Measurements from ENCODE around the gene JADE1. TPM values are rescaled to one million over a fixed set of nuclear protein-coding genes. Genes with fewer than 3 reads are reported as not detected.

JADE1 gene
- total and polyA plus RNA-seq, 2 of the 4 experiments (the other 2 are of a cell fraction), result 13.8 to 32.6 TPM

GRCh38 chr4:128837679-128838078, 28.2 kb downstream of the JADE1 start:
- no peak overlapping the region for H4K8ac ChIP-seq (ENCODE audit: low read depth in 2 of 2, low read length in 2 of 2)
- peaks cover 25% of the 10 kb centered on the region for H3K36me3 ChIP-seq (ENCODE audit: control insufficient read depth, insufficient read depth, low read length)
- dilution Hi-C loops (cut with HindIII; ENCODE audit: low sequenced_read_pairs, unreplicated experiment), result no loop called here
- DNase-seq (no peak), ATAC-seq (ENCODE audit: low read depth) (no peak)
- in situ Hi-C loops (cut with MboI; ENCODE audit: low sequenced_read_pairs), result no loop called here
- H2AFZ ChIP-seq (replicated peaks; ENCODE audit: low read length, poor library complexity), result no peak overlapping the region
- H3K4ac ChIP-seq (ENCODE audit: low read depth, low read length), result no peak overlapping the region
- no peak overlapping the region for H3K27ac ChIP-seq (ENCODE audit: insufficient read depth, low read length)
- H2AK5ac ChIP-seq (ENCODE audit: low read depth, low read length), result no peak overlapping the region
- peaks cover 13% of the 10 kb centered on the region for H3K9me1 ChIP-seq (ENCODE audit: insufficient read depth, low read length)
- ChIA-PET POLR2A (ENCODE audit: unreplicated experiment) (no interaction called here), CTCF (no interaction called here)
- H3K4me2 ChIP-seq (ENCODE audit: low read depth, low read length), result no peak overlapping the region
- peaks cover 20% of the 10 kb centered on the region; the same call in 1 of the 2 replicates for H4K20me1 ChIP-seq (ENCODE audit: insufficient read depth, low read length)
- WGBS, 2 experiments (ENCODE audit: extremely low coverage in 2 of 2, insufficient read length in 1 of 2), result no CpG with 5 or more reads among the region's 3 CpGs
- no peak overlapping the region for H3K18ac ChIP-seq (ENCODE audit: low read depth, low read length)
- peaks cover 64 to 87% of the 10 kb centered on the region in 2 experiments for H3K79me1 ChIP-seq (ENCODE audit: low read depth in 1 of 2, low read length in 2 of 2)
- no peak overlapping the region for H4K5ac ChIP-seq (ENCODE audit: low read depth, low read length)
- no peak overlapping the region for H3K14ac ChIP-seq (replicated peaks; ENCODE audit: low read depth, low read length)
- H4K91ac ChIP-seq (ENCODE audit: insufficient read depth, low read depth, low read length), result no peak overlapping the region
- H3K4me3 ChIP-seq (ENCODE audit: insufficient read depth, low read depth, low read length), result no peak overlapping the region
- no TSS peak for BruUV-seq (replicated peaks)
- intact Hi-C loops (cut with micrococcal nuclease), result no loop called here
- H3K9ac ChIP-seq (ENCODE audit: low read depth, low read length), result no peak overlapping the region
- no peak overlapping the region for H2BK5ac ChIP-seq (ENCODE audit: low read depth, low read length, poor library complexity, severe bottlenecking)
- TF ChIP-seq CEBPB (IDR thresholded peaks at IDR 0.05; ENCODE audit: low read depth, low read length), result no peak
- no peak for TF ChIP-seq RAD21 (IDR thresholded peaks at IDR 0.05; ENCODE audit: low read length)
- no peak for TF ChIP-seq CTCF (conservative IDR thresholded peaks at IDR 0.05; ENCODE audit: low read depth, low read length)
- no peak for TF ChIP-seq MAZ (IDR thresholded peaks at IDR 0.05; ENCODE audit: borderline replicate concordance, low read depth, low read length)
- no peak for TF ChIP-seq RFX5 (IDR thresholded peaks at IDR 0.05; ENCODE audit: low read depth, low read length)
- TF ChIP-seq NFE2L2 (IDR thresholded peaks at IDR 0.05; ENCODE audit: low read depth, low read length), result no peak
- TF ChIP-seq CHD1 (IDR thresholded peaks at IDR 0.05; ENCODE audit: low read depth, low read length), result no peak
- no peak for TF ChIP-seq BHLHE40 (IDR thresholded peaks at IDR 0.05; ENCODE audit: low read depth, low read length)
- no peak for TF ChIP-seq ELK1 (IDR thresholded peaks at IDR 0.05; ENCODE audit: borderline replicate concordance, low read depth, low read length)
- no peak for TF ChIP-seq FOS (IDR thresholded peaks at IDR 0.05; ENCODE audit: low read depth, low read length)
- no peak for TF ChIP-seq MAFK (IDR thresholded peaks at IDR 0.05; ENCODE audit: low read depth, low read length)
- no peak for TF ChIP-seq POLR2A (IDR thresholded peaks at IDR 0.05; ENCODE audit: low read depth, low read length)
- no peak for TF ChIP-seq SMC3 (IDR thresholded peaks at IDR 0.05; ENCODE audit: low read depth, low read length)
- no peak for TF ChIP-seq RCOR1 (IDR thresholded peaks at IDR 0.05; ENCODE audit: insufficient replicate concordance, low read length)
- TF ChIP-seq USF2 (IDR thresholded peaks at IDR 0.05; ENCODE audit: low read depth, low read length), result no peak
- H2BK15ac ChIP-seq (ENCODE audit: low read depth, low read length), result no peak overlapping the region
- H2BK20ac ChIP-seq (ENCODE audit: low read depth, low read length), result no peak overlapping the region
- H3K23ac ChIP-seq (ENCODE audit: low read depth, low read length), result no peak overlapping the region
- H3K9me3 ChIP-seq (ENCODE audit: control insufficient read depth, insufficient read depth, low read length), result no peaks in the 10 kb centered on the region
- no peak overlapping the region for H3K56ac ChIP-seq (ENCODE audit: extremely low read depth, insufficient read depth, low read length)
- peaks cover 10% of the 10 kb centered on the region for H3K4me1 ChIP-seq (ENCODE audit: control insufficient read depth, insufficient read depth, low read length)
- H3K27me3 ChIP-seq (ENCODE audit: control insufficient read depth, insufficient read depth, low read length), result no peaks in the 10 kb centered on the region
- H2BK120ac ChIP-seq (ENCODE audit: low read depth, low read length), result no peak overlapping the region
- H2AK9ac ChIP-seq (replicated peaks; ENCODE audit: low read depth, low read length, poor library complexity), result no peak overlapping the region
